Epithelial cell of esophagus (primary cell): Measurements from ENCODE around the gene UNC50.

ENCODE experiments used
- DNase-seq: peaks from one replicate; pipeline ENCODE4 v3.0.0; 2010; ENCODE audit warnings: low read depth
- H3K4me3 ChIP-seq: 2 replicates; pipeline ENCODE4 v1.5.1; 2011; ENCODE audit warnings: mild to moderate bottlenecking, low read length, control low read depth
- TF ChIP-seq, protein P1 (sequence below): IDR thresholded peaks from 2 replicates; pipeline ENCODE4 v1.5.1; 2011; ENCODE audit warnings: low read depth, mild to moderate bottlenecking, low read length, control low read depth, inconsistent platforms; ENCODE audit not compliant: insufficient read depth; ENCODE audit errors: missing control alignments

The UNC50 gene

DNA sequence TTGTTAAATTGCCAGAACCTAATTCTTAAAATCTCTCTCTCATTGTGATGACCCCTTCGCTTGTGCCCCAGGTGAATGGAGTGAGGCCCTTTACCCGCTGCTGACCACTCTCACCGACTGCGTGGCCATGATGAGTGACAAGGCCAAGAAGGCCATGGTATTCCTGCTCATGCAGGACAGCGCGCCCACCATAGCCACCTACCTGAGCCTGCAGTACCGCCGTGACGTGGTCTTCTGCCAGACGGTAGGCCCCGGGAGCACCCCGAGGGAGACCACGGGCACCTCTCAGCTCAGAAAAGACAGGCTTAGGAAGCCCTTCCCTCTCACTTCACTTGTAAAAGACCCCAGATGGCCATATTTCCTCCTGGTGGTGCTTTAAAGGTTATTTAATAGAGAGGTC is 45.0 kb upstream of the UNC50 start:
- H3K4me3 ChIP-seq: no peak overlapping the region
- DNase-seq: no peak
- TF ChIP-seq, protein P1, sequence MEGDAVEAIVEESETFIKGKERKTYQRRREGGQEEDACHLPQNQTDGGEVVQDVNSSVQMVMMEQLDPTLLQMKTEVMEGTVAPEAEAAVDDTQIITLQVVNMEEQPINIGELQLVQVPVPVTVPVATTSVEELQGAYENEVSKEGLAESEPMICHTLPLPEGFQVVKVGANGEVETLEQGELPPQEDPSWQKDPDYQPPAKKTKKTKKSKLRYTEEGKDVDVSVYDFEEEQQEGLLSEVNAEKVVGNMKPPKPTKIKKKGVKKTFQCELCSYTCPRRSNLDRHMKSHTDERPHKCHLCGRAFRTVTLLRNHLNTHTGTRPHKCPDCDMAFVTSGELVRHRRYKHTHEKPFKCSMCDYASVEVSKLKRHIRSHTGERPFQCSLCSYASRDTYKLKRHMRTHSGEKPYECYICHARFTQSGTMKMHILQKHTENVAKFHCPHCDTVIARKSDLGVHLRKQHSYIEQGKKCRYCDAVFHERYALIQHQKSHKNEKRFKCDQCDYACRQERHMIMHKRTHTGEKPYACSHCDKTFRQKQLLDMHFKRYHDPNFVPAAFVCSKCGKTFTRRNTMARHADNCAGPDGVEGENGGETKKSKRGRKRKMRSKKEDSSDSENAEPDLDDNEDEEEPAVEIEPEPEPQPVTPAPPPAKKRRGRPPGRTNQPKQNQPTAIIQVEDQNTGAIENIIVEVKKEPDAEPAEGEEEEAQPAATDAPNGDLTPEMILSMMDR: no peak

DNA sequence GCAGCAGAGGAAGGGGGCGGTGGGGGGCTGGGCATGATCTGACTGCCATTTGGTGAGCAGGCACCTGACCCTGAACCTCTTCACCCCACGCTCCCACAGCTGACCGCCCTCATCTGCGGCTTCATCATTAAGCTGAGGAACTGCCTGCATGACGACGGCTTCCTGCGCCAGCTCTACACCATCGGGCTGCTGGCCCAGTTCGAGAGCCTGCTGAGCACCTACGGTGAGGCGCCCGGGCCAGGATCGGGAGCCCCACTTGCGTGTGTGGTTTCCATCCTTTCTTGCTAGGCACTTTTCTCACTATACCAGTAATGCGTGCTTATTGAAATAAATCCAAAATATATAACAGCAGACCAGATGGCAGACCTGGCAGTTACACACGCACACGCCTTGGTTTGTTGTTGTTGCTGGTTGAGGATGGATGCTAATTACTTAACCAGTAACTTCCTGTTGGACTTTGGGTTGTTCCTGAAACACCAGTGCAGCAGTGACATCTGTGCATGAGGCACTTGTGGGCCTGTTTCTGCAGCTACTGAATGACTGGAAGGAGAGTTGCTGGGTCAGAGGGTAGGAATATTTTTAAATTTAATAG is 43.8 kb upstream of the UNC50 start:
- DNase-seq: no peak
- TF ChIP-seq, protein P1: no peak
- no peak overlapping the region for H3K4me3 ChIP-seq

GRCh38 chr2:98565286-98565860 is 43.0 kb upstream of the UNC50 start:
- H3K4me3 ChIP-seq: no peak overlapping the region
- no peak for DNase-seq
- TF ChIP-seq, protein P1: no peak

GRCh38 chr2:98565941-98566340 is 42.4 kb upstream of the UNC50 start:
- DNase-seq: no peak
- TF ChIP-seq, protein P1: no peak
- no peak overlapping the region for H3K4me3 ChIP-seq

DNA sequence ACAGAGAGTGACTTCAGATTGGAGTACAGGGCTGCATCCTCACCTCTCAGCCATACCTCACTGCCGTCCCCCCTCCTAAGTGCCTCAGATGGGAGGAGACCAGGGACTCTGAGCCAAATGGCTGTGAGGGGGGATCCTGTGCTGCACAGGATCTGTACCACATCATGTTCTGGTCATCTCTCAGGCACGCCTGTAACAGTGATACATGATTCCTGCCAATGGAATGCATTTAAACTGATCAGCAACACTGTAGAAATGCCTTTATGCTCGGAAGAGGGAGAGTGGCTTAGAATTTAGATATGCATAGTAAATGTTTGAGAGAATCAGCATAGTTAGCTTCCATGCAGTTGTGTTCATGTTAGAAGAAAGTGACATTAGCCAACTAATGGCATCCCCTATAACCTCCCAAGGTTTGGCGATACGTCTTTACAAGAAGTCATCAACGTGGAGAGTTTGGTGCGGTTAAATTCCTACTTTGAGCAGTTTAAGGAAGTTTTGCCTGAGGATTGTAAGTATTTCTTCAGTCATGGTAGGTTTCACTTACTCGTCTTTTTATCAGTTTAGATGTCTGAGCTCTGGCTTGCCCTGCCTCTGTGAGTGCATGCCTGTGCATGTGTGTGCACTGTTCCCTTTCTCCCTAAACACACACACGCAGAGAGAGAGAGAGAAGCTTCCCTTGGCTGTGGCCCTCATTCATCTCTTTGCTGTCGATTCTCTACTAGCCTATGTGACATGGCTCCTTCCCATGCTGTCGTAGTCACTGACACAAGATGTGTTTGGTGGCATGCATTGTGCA is 40.0 kb upstream of the UNC50 start:
- DNase-seq: peak; percentile 63
- H3K4me3 ChIP-seq: no peak overlapping the region
- TF ChIP-seq, protein P1: no peak

DNA sequence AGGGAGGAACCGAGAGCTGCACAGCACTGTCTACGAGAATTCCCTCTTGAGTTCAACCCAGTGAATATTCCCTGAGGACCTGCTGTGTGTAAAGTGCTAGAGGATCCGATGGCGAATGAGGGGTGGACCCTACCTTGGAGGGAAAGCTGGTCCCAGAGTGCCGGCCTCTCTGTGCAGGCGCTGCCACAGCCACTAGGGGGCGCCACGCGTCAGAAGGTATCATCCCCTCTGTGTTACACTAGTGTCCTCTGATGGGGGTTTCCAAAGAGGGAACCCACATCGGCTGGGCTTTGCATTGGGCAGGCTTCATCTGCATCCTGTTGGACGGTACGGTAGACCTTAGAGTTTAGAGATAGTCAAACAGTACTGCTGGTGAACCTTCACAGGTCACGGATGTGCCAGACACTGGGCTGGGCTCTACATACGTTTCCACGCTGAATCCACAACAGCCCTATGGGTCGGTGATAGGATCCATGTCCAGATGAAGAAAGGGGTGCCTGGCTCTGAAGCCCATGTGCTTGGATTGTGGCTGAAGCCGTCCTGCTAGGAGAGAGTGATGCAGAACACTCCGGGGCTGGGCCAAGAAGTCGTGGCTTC is 39.1 kb upstream of the UNC50 start:
- TF ChIP-seq, protein P1: peak; percentile 76
- peak; percentile 22 for DNase-seq
- H3K4me3 ChIP-seq: no peak overlapping the region
